NT2/D1 (cell line): ENCODE measurements around the gene GPR35.

Experiments used
- YY1 ChIP-seq: IDR thresholded peaks from 2 replicates; pipeline ENCODE4 v1.6.1; 2011; ENCODE audit not compliant: insufficient read length, insufficient read depth
- ZNF274 ChIP-seq: IDR thresholded peaks from 2 replicates; pipeline ENCODE4 v1.6.1; 2011; ENCODE audit warnings: mild to moderate bottlenecking, low read depth, low read length

- TF ChIP-seq YY1 (no peak), ZNF274 (no peak)
Observed at GRCh38 chr2:240586919-240587800, 38.1 kb upstream of the GPR35 start.
